Peyer's patch (tissue), 4 donors: Measurements from ENCODE around the gene C14orf119.

Experiments used
- CTCF ChIP-seq, 6 experiments: fragments of 450-650 bp in 4 of 6; fragments of 200-600 bp in 2 of 6; sonication (generic) in 1 of 6; IDR thresholded peaks; one replicate each; pipeline ENCODE4 v1.5.1; 2017 to 2019; ENCODE audit warnings: antibody characterized with exemption in 6 of 6, mild to moderate bottlenecking in 3 of 6, moderate library complexity in 1 of 6
- POLR2A ChIP-seq, 2 donors: fragments of 450-650 bp; IDR thresholded peaks; one replicate each; pipeline ENCODE4 v1.5.1; 2017; ENCODE audit warnings: antibody characterized with exemption in 2 of 2, mild to moderate bottlenecking in 2 of 2, moderate library complexity in 2 of 2

- TF ChIP-seq CTCF (IDR thresholded peaks at IDR 0.05): no peak
- TF ChIP-seq POLR2A (IDR thresholded peaks at IDR 0.05): no peak
Measured at GRCh38 chr14:23103581-23103980, 8.3 kb downstream of the C14orf119 start.
